Left forelimb (tissue), 1 donor: ENCODE results near the gene MTX1.

Experiments used
- DNase-seq: peaks from one replicate; pipeline ENCODE4 v3.0.0-alpha.2; 2018; ENCODE audit warnings: low spot score

The MTX1 gene

DNA sequence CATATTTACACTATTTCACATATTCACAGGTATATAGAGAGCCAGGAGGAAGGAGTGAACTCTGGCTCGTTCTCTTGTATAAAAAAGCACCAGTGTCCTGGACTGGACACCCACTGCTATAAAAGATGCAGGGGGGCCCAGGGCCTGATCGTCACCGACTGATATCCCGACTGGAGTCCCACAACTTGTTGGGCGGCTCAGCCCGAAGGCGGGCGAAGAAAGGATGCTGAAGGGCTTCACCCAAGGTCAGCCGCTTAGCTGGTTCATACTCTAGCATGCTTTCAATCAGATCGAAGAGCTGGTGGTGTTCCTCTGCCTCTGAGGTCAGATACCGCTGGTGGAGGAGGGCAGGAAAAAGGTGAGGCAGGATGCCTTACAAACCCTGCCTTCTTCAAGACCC is 54.6 kb downstream of the MTX1 start:
- no peak for DNase-seq
